ENCODE results near the gene ULK3. TPM values are rescaled to one million over a fixed set of nuclear protein-coding genes. Genes with fewer than 3 reads are reported as not detected.

The ULK3 gene
- total RNA-seq, 2 experiments from 2014 or later: 37.8 to 38.9 TPM

- peak overlapping the region; percentile 86 for H3K27ac Mint-ChIP-seq
- POLR2A ChIA-PET: interaction anchor here (1.1 to 1.7 kb wide), 3 partner anchors 48 to 61 kb away, joined by 3 to 4 read pairs (median 4); no protein-coding TSS in a partner anchor
- H3K4me3 ChIP-seq (ENCODE audit: low read length): no peak overlapping the region
- no peaks in the 10 kb centered on the region for H3K9me3 Mint-ChIP-seq
- H3K27me3 ChIP-seq (ENCODE audit: control insufficient read depth in 1 of 2, insufficient read depth in 2 of 2, low read length in 2 of 2): no peaks in the 10 kb centered on the region
- peak overlapping the region; percentile 92 for H3K4me3 Mint-ChIP-seq
- no peak for TF ChIP-seq CTCF (IDR thresholded peaks at IDR 0.05)
- peaks cover 49% of the 10 kb centered on the region for H3K4me1 Mint-ChIP-seq (ENCODE audit: low read depth)
- ATAC-seq (ENCODE audit: poor library complexity) (no peak), DNase-seq (no peak)
- H3K36me3 ChIP-seq (ENCODE audit: insufficient read depth, low read length): peaks cover 40% of the 10 kb centered on the region
- intact Hi-C loops (cut with DNase I, micrococcal nuclease): loop anchor here (5.0 to 10.0 kb wide), 5 partner anchors 51 to 361 kb away; partner anchors contain the start of genes ARID3B (in 1 of the 2), C15orf39 (in 1 of the 2), EDC3 (in 1 of the 2) and MPI (in 1 of the 2)
- peaks cover 54% of the 10 kb centered on the region for H3K4me1 ChIP-seq (ENCODE audit: insufficient read depth, low read length)
- no peaks in the 10 kb centered on the region for H3K9me3 ChIP-seq (ENCODE audit: control insufficient read depth in 1 of 2, insufficient read depth in 1 of 2, low read length in 2 of 2)
- H3K27ac ChIP-seq (ENCODE audit: low read depth in 1 of 2, low read length in 2 of 2): no peak overlapping the region
- H3K27me3 Mint-ChIP-seq: no peaks in the 10 kb centered on the region
- CTCF ChIA-PET: interaction anchor here (1.8 kb wide), 1 partner anchor 66 kb away, joined by 4 read pairs; the partner anchor contains the start of gene FAM219B
- H3K36me3 Mint-ChIP-seq (ENCODE audit: low read depth): peaks cover 42% of the 10 kb centered on the region
Measured at GRCh38 chr15:74840851-74841775, 1.8 kb downstream of the ULK3 start.

GRCh38 chr15:74839526-74840395, 3.2 kb downstream of the ULK3 start:
- Histone ChIP-seq H3K27ac (ENCODE audit: low read depth in 1 of 2, low read length in 2 of 2) (no peak overlapping the region), H3K36me3 (ENCODE audit: insufficient read depth, low read length) (peaks cover 47% of the 10 kb centered on the region), H3K4me1 (ENCODE audit: insufficient read depth, low read length) (peaks cover 41% of the 10 kb centered on the region), H3K4me3 (ENCODE audit: low read length) (no peak overlapping the region), H3K27me3 (ENCODE audit: control insufficient read depth in 1 of 2, insufficient read depth in 2 of 2, low read length in 2 of 2) (no peaks in the 10 kb centered on the region), H3K9me3 (ENCODE audit: control insufficient read depth in 1 of 2, insufficient read depth in 1 of 2, low read length in 2 of 2) (no peaks in the 10 kb centered on the region)
- Mint-ChIP-seq H3K9me3 (no peaks in the 10 kb centered on the region), H3K4me1 (ENCODE audit: low read depth) (peaks cover 38% of the 10 kb centered on the region), H3K27me3 (no peaks in the 10 kb centered on the region), H3K4me3 (no peak overlapping the region), H3K27ac (no peak overlapping the region), H3K36me3 (ENCODE audit: low read depth) (peaks cover 39% of the 10 kb centered on the region)
- ChIA-PET POLR2A (interaction anchor here (1.1 to 1.7 kb wide), 2 partner anchors 46 to 62 kb away, joined by 3 to 4 read pairs; no protein-coding TSS in a partner anchor), CTCF (no interaction called here)
- intact Hi-C loops (cut with DNase I, micrococcal nuclease): loop anchor here (5.0 to 10.0 kb wide), 7 partner anchors 37 to 363 kb away; partner anchors contain the start of genes ARID3B (in 1 of the 2), C15orf39 (in 1 of the 2), EDC3 (in 1 of the 2) and MPI (in 1 of the 2)
- DNase-seq: no peak
- no peak for TF ChIP-seq CTCF (IDR thresholded peaks at IDR 0.05)
- no peak for ATAC-seq (ENCODE audit: poor library complexity)

Data from CD4-positive, alpha-beta T cell (primary cell).